ENCODE measurements around the gene IGSF1.

DNA sequence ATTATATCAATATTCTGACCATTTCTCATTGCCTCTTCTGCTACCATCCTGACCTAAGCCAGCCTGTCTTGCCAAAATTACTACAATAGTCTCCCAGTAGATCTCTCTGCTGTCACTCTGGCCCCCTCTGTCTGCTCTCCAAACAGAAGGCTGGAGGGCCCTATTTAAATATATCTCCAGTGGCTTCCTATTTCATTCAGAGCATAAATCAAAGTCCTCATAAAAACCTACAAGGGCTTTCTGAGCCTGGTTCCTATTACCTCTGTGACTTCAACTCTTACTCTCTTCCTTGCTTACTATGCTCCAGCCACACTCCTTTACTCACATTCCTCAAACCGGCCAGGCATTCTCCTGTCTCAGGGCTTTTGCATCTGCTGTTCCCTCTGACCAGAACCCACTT lies 19.0 kb downstream of the IGSF1 start:
- TF ChIP-seq, protein P1, sequence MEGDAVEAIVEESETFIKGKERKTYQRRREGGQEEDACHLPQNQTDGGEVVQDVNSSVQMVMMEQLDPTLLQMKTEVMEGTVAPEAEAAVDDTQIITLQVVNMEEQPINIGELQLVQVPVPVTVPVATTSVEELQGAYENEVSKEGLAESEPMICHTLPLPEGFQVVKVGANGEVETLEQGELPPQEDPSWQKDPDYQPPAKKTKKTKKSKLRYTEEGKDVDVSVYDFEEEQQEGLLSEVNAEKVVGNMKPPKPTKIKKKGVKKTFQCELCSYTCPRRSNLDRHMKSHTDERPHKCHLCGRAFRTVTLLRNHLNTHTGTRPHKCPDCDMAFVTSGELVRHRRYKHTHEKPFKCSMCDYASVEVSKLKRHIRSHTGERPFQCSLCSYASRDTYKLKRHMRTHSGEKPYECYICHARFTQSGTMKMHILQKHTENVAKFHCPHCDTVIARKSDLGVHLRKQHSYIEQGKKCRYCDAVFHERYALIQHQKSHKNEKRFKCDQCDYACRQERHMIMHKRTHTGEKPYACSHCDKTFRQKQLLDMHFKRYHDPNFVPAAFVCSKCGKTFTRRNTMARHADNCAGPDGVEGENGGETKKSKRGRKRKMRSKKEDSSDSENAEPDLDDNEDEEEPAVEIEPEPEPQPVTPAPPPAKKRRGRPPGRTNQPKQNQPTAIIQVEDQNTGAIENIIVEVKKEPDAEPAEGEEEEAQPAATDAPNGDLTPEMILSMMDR (IDR thresholded peaks at IDR 0.05; ENCODE audit: low read depth, low read length), result no peak
- no peak for TF ChIP-seq EZH2phosphoT487 (IDR thresholded peaks at IDR 0.05; ENCODE audit: low read depth)
